HG03064 (cell line): ENCODE measurements around the gene TOP3B.

Experiments used
- ATAC-seq: cut with Tn5 transposase; IDR thresholded peaks from one replicate; pipeline ENCODE4 v1.9.1; 2021; ENCODE audit warnings: low read depth; ENCODE audit not compliant: unreplicated experiment

The TOP3B gene

GRCh38 chr22:22013559-22014284 lies 31.1 kb upstream of the TOP3B start:
- ATAC-seq: no peak

GRCh38 chr22:22011964-22012363 lies 29.4 kb upstream of the TOP3B start:
- ATAC-seq: no peak

GRCh38 chr22:22010358-22010757 lies 27.8 kb upstream of the TOP3B start:
- ATAC-seq: no peak

- ATAC-seq: no peak
These were observed 27.1 kb upstream of the TOP3B start for GRCh38 chr22:22009661-22010060.

GRCh38 chr22:22006596-22006990 lies 24.0 kb upstream of the TOP3B start:
- no peak for ATAC-seq

- no peak for ATAC-seq
These were observed 23.5 kb upstream of the TOP3B start for GRCh38 chr22:22005945-22006595.

GRCh38 chr22:22003233-22003632 lies 20.6 kb upstream of the TOP3B start:
- no peak for ATAC-seq

- ATAC-seq: no peak
These were observed 20.0 kb upstream of the TOP3B start for GRCh38 chr22:22002526-22003055.

- no peak for ATAC-seq
These were observed 19.3 kb upstream of the TOP3B start for GRCh38 chr22:22001664-22002525.

- ATAC-seq: no peak
These were observed 16.1 kb upstream of the TOP3B start for GRCh38 chr22:21998595-21999247.

GRCh38 chr22:21996175-21996720 lies 13.7 kb upstream of the TOP3B start:
- no peak for ATAC-seq

- no peak for ATAC-seq
These were observed 13.1 kb upstream of the TOP3B start for GRCh38 chr22:21995660-21996059.

GRCh38 chr22:21994881-21995444 lies 12.4 kb upstream of the TOP3B start:
- no peak for ATAC-seq

- ATAC-seq: no peak
These were observed 10.1 kb upstream of the TOP3B start for GRCh38 chr22:21992593-21993237.

GRCh38 chr22:21991774-21992173 lies 9.2 kb upstream of the TOP3B start:
- ATAC-seq: no peak

GRCh38 chr22:21991304-21991596 lies 8.7 kb upstream of the TOP3B start:
- no peak for ATAC-seq

GRCh38 chr22:21990445-21991303 lies 8.1 kb upstream of the TOP3B start:
- ATAC-seq: no peak

GRCh38 chr22:21989049-21989448 lies 6.5 kb upstream of the TOP3B start:
- no peak for ATAC-seq

- no peak for ATAC-seq
These were observed 2.6 kb upstream of the TOP3B start for GRCh38 chr22:21985214-21985613.
